Adrenal gland (tissue), 5 donors: Measurements from ENCODE around the gene TMEM108.

Experiments
- CTCF ChIP-seq, 6 experiments: fragments of 450-650 bp in 4 of 6; fragments of 200-600 bp in 2 of 6; sonication (generic) in 1 of 6; IDR thresholded peaks; 1 replicate in 5 of 6; 2 replicates in 1 of 6; pipeline versions ENCODE4 v1.5.1 to v1.8.0; 2016 to 2021; ENCODE audit warnings: antibody characterized with exemption in 6 of 6, mild to moderate bottlenecking in 2 of 6, moderate library complexity in 1 of 6
- POLR2A ChIP-seq, 2 donors: fragments of 450-650 bp; IDR thresholded peaks; one replicate each; pipeline ENCODE4 v1.6.1; 2017; ENCODE audit warnings: antibody characterized with exemption in 2 of 2, mild to moderate bottlenecking in 2 of 2, moderate library complexity in 1 of 2
- donor health status: DM: no; HTN: no; CAD: no.

GRCh38 chr3:133410191-133410892, 372.2 kb downstream of the TMEM108 start:
- TF ChIP-seq CTCF (IDR thresholded peaks at IDR 0.05) (no peak), POLR2A (IDR thresholded peaks at IDR 0.05) (no peak)
